Liver (tissue), 3 donors: ENCODE measurements around the gene AP5B1.

ENCODE experiments used
- ATF3 ChIP-seq: IDR thresholded peaks from 2 replicates; pipeline ENCODE4 v1.6.1; 2016; ENCODE audit warnings: antibody characterized with exemption
- CTCF ChIP-seq: fragments of 150-350 bp; IDR thresholded peaks from 2 replicates; pipeline ENCODE4 v1.5.1; 2017; ENCODE audit warnings: improper control_type of control experiment, low read depth, low read length; ENCODE audit not compliant: missing input control
- GABPA ChIP-seq, 2 donors: IDR thresholded peaks in 1 of 2; conservative IDR thresholded peaks in 1 of 2; 2 replicates each; pipeline ENCODE4 v1.6.1; 2016; ENCODE audit warnings: antibody characterized with exemption in 2 of 2, mild to moderate bottlenecking in 1 of 2, moderate library complexity in 1 of 2
- JUND ChIP-seq, 2 donors: IDR thresholded peaks; 2 replicates each; pipeline ENCODE4 v1.6.1; 2016; ENCODE audit warnings: antibody characterized with exemption in 2 of 2
- MAX ChIP-seq: IDR thresholded peaks from 2 replicates; pipeline ENCODE4 v1.6.1; 2016; ENCODE audit warnings: antibody characterized with exemption
- NR2F2 ChIP-seq: IDR thresholded peaks from 2 replicates; pipeline ENCODE4 v1.6.1; 2016; ENCODE audit warnings: antibody characterized with exemption
- RAD21 ChIP-seq, 2 donors: IDR thresholded peaks; 2 replicates each; pipeline ENCODE4 v1.6.1; 2016; ENCODE audit warnings: antibody characterized with exemption in 2 of 2, mild to moderate bottlenecking in 2 of 2
- REST ChIP-seq: IDR thresholded peaks from 2 replicates; pipeline ENCODE4 v1.6.1; 2016; ENCODE audit warnings: antibody characterized with exemption, mild to moderate bottlenecking
- RXRA ChIP-seq, 2 donors: IDR thresholded peaks; 2 replicates each; pipeline ENCODE4 v1.6.1; 2017 to 2018; ENCODE audit warnings: antibody characterized with exemption in 2 of 2, mild to moderate bottlenecking in 1 of 2
- YY1 ChIP-seq: IDR thresholded peaks from 2 replicates; pipeline ENCODE4 v1.6.1; 2016; ENCODE audit warnings: antibody characterized with exemption, mild to moderate bottlenecking
- ZBTB33 ChIP-seq: IDR thresholded peaks from 2 replicates; pipeline ENCODE4 v1.6.1; 2016; ENCODE audit warnings: antibody characterized with exemption
- donor health status: healthy.
- donor health status: healthy.

- TF ChIP-seq CTCF: no peak
- no peak for TF ChIP-seq REST
- no peak for TF ChIP-seq ATF3
- TF ChIP-seq RXRA (IDR thresholded peaks at IDR 0.05): no peak
- TF ChIP-seq JUND (IDR thresholded peaks at IDR 0.05): no peak
- no peak for TF ChIP-seq GABPA (IDR thresholded peaks at IDR 0.05 in 1 of 2, conservative IDR thresholded peaks at IDR 0.05 in 1 of 2)
- no peak for TF ChIP-seq MAX
- TF ChIP-seq ZBTB33: no peak
- TF ChIP-seq YY1: no peak
- no peak for TF ChIP-seq NR2F2
- no peak for TF ChIP-seq RAD21 (IDR thresholded peaks at IDR 0.05)
Observed at GRCh38 chr11:65782816-65783228, 2.0 kb upstream of the AP5B1 start.
